GM12878 (cell line): ENCODE data around the gene SELENOS. TPM values are rescaled to one million over a fixed set of nuclear protein-coding genes. Genes with fewer than 3 reads are reported as not detected.
A peak's percentile ranks its signal among the peaks of the same experiment; 100 is the strongest.

Experiments used
- BCL11A ChIP-seq: IDR thresholded peaks from 2 replicates; pipeline ENCODE4 v1.6.1; 2011; ENCODE audit warnings: low read depth, low read length
- BCLAF1 ChIP-seq: fragments of 450-650 bp; IDR thresholded peaks from 2 replicates; pipeline ENCODE4 v1.6.1; 2017; ENCODE audit warnings: antibody characterized with exemption, mild to moderate bottlenecking, moderate library complexity
- BHLHE40 ChIP-seq, 2 experiments: fragments of 450-650 bp in 1 of 2; IDR thresholded peaks; 2 replicates each; pipeline ENCODE4 v1.6.1; 2011 to 2017; ENCODE audit warnings: low read depth in 2 of 2, borderline replicate concordance in 1 of 2, improper control_type of control experiment in 1 of 2, low read length in 1 of 2, mild to moderate bottlenecking in 1 of 2
- BRCA1 ChIP-seq: IDR thresholded peaks from 2 replicates; pipeline ENCODE4 v1.6.1; 2011; ENCODE audit warnings: low read depth, low read length, improper control_type of control experiment
- ELK1 ChIP-seq: IDR thresholded peaks from 2 replicates; pipeline ENCODE4 v1.6.1; 2012; ENCODE audit warnings: low read depth, low read length, improper control_type of control experiment
- FOXM1 ChIP-seq: IDR thresholded peaks from 2 replicates; pipeline ENCODE4 v1.6.1; 2012; ENCODE audit warnings: low read depth, mild to moderate bottlenecking, inconsistent platforms, low read length, moderate library complexity
- MAX ChIP-seq: IDR thresholded peaks from 2 replicates; pipeline ENCODE4 v1.6.1; 2012; ENCODE audit warnings: low read depth, low read length, improper control_type of control experiment
- POLR2AphosphoS2 ChIP-seq: IDR thresholded peaks from 2 replicates; pipeline ENCODE4 v1.6.1; 2011; ENCODE audit warnings: low read depth, mild to moderate bottlenecking, low read length, improper control_type of control experiment, moderate library complexity
- POU2F2 ChIP-seq: IDR thresholded peaks from 3 replicates; pipeline ENCODE4 v1.6.1; 2011; ENCODE audit warnings: low read depth, mild to moderate bottlenecking, low read length, borderline replicate concordance
- SMARCA5 ChIP-seq: fragments of 450-650 bp; IDR thresholded peaks from 2 replicates; pipeline ENCODE4 v1.6.1; 2017; ENCODE audit warnings: mild to moderate bottlenecking
- SUZ12 ChIP-seq: fragments of 200-600 bp; sonication (generic); IDR thresholded peaks from one replicate; pipeline ENCODE4 v1.6.1; 2018; ENCODE audit warnings: antibody characterized with exemption, mild to moderate bottlenecking; ENCODE audit not compliant: unreplicated experiment
- TCF12 ChIP-seq: IDR thresholded peaks from 2 replicates; pipeline ENCODE4 v1.6.1; 2011; ENCODE audit warnings: low read depth, mild to moderate bottlenecking, low read length
- ZNF274 ChIP-seq: IDR thresholded peaks from one replicate; pipeline ENCODE4 v1.8.0; 2011; ENCODE audit not compliant: insufficient read length, insufficient read depth
- polyA plus RNA-seq, 11 experiments: library from polyadenylated mRNA; depleted of rRNA in 4 of 11; unstranded in 6 of 11; stranded (reverse) in 5 of 11; fragments of >200 nt; fragmentation: Nextera tagmentation in 4 of 11; fragmentation: Illumina TruSeq in 1 of 11; extraction: Ambion mirVana in 4 of 11; extraction: Trizol in 1 of 11; gene quantifications; 1 replicate in 1 of 11; 2 replicates in 10 of 11; pipeline versions ENCODE4 v1.2.1 to v1.2.3, GENCODE V29; 2011 to 2016; ENCODE audit warnings: inconsistent platforms in 2 of 11, missing spikeins in 2 of 11, low read depth in 1 of 11
- total RNA-seq, 4 experiments: library from RNA; depleted of rRNA in 3 of 4; stranded (reverse); fragments of >200 nt in 3 of 4; fragmentation: Illumina TruSeq in 1 of 4; extraction: Trizol in 1 of 4; gene quantifications; 2 replicates each; pipeline versions ENCODE4 v1.2.1 to v1.2.3, GENCODE V29; 2013 to 2021

The SELENOS gene
- total and polyA plus RNA-seq, 10 of the 15 experiments (the other 5 are each of a cell fraction or from before 2014, with no cell fraction given), result 25.8 to 90.1 (median 37.3) TPM

- TF ChIP-seq SUZ12 (no peak), BCLAF1 (no peak), SMARCA5 (peak; percentile 16; the same call in 1 of the 2 replicates), ELK1 (no peak), BRCA1 (no peak), TCF12 (no peak), FOXM1 (no peak), POLR2AphosphoS2 (no peak; the same call in 1 of the 2 replicates), ZNF274 (no peak), BCL11A (0 out of 2 replicates have a peak, but pooled peaks have one; percentile 26), POU2F2 (no peak; the same call in 2 of the 3 replicates), BHLHE40 (IDR thresholded peaks at IDR 0.05; ENCODE audit: borderline replicate concordance in 1 of 2, low read depth in 2 of 2, low read length in 1 of 2) (peak; percentile 80 to 97; a peak in 3 of 4 replicates), MAX (no peak)
These were observed 25.2 kb downstream of the SELENOS start, which contains the start of gene CHSY1 (continued) for GRCh38 chr15:101251830-101252820.
